HEK293 (cell line): Measurements from ENCODE around the gene ADCY1.

ENCODE experiments used
- CTCF ChIA-PET: fragments of 350-600 bp; formaldehyde crosslinking; extraction: SDS; loops from one replicate; lab custom pipeline; 2021; ENCODE audit warnings: antibody characterized with exemption; lab: Yijun Ruan, JAX
- POLR2A ChIA-PET: fragments of 300-600 bp; formaldehyde crosslinking; extraction: SDS; loops from one replicate; lab custom pipeline; 2020; ENCODE audit warnings: antibody characterized with exemption, inconsistent platforms; lab: Yijun Ruan, JAX
- H3K27ac ChIP-seq: fragments of 200-500 bp; sonication (Bioruptor generic); 2 replicates; pipeline ENCODE4 v1.5.1; 2014; ENCODE audit warnings: low read depth, low read length, control low read depth, inconsistent platforms; ENCODE audit errors: extremely low read depth
- H3K36me3 ChIP-seq, 2 experiments: fragments of 200-500 bp in 1 of 2; sonication (Bioruptor generic) in 1 of 2; 1 replicate in 1 of 2; 2 replicates in 1 of 2; pipeline ENCODE4 v1.5.1; 2014 to 2017; ENCODE audit warnings: inconsistent platforms in 2 of 2, low read length in 2 of 2; ENCODE audit not compliant: control insufficient read depth in 2 of 2, insufficient read depth in 1 of 2
- H3K4me1 ChIP-seq: fragments of 200-500 bp; sonication (Bioruptor generic); 2 replicates; pipeline ENCODE4 v1.5.1; 2014; ENCODE audit warnings: mild to moderate bottlenecking, low read length, inconsistent platforms; ENCODE audit not compliant: control insufficient read depth, insufficient read depth
- H3K4me3 ChIP-seq: 2 replicates; pipeline ENCODE4 v1.5.1; 2011; ENCODE audit warnings: low read depth, mild to moderate bottlenecking, control low read depth, low read length, moderate library complexity
- H3K9me3 ChIP-seq: fragments of 200-500 bp; sonication (Bioruptor generic); 2 replicates; pipeline ENCODE4 v1.5.1; 2014; ENCODE audit warnings: low read depth, low read length, inconsistent platforms; ENCODE audit not compliant: control insufficient read depth, insufficient read depth
- KLF1 ChIP-seq: fragments of 450-650 bp; formaldehyde crosslinking; IDR thresholded peaks from 2 replicates; pipeline ENCODE4 v1.5.1; 2016; ENCODE audit warnings: missing biosample characterization, missing genetic modification characterization
- RBAK ChIP-seq: fragments of 450-650 bp; formaldehyde crosslinking; IDR thresholded peaks from 2 replicates; pipeline ENCODE4 v1.5.1; 2016; ENCODE audit warnings: missing biosample characterization, missing genetic modification characterization
- SCRT2 ChIP-seq: fragments of 450-650 bp; formaldehyde crosslinking; IDR thresholded peaks from 2 replicates; pipeline ENCODE4 v1.5.1; 2016; ENCODE audit warnings: missing biosample characterization, missing genetic modification characterization
- SETDB1 ChIP-seq: IDR thresholded peaks from one replicate; pipeline ENCODE4 v1.6.1; 2017; ENCODE audit warnings: mild to moderate bottlenecking, low read length, moderate library complexity, mixed read lengths; ENCODE audit not compliant: insufficient read length
- ZBTB17 ChIP-seq: fragments of 450-650 bp; formaldehyde crosslinking; IDR thresholded peaks from 2 replicates; pipeline ENCODE4 v1.5.1; 2016; ENCODE audit warnings: missing biosample characterization, missing genetic modification characterization
- ZFP3 ChIP-seq: fragments of 450-650 bp; formaldehyde crosslinking; IDR thresholded peaks from 2 replicates; pipeline ENCODE4 v1.5.1; 2016; ENCODE audit warnings: low read depth, missing biosample characterization, missing genetic modification characterization
- ZIC2 ChIP-seq: fragments of 450-650 bp; formaldehyde crosslinking; IDR thresholded peaks from 2 replicates; pipeline ENCODE4 v1.5.1; 2016; ENCODE audit warnings: missing biosample characterization, missing genetic modification characterization
- ZNF112 ChIP-seq: fragments of 450-650 bp; formaldehyde crosslinking; IDR thresholded peaks from 2 replicates; pipeline ENCODE4 v1.5.0; 2017; ENCODE audit warnings: missing biosample characterization, missing genetic modification characterization
- ZNF18 ChIP-seq: fragments of 450-650 bp; formaldehyde crosslinking; IDR thresholded peaks from 2 replicates; pipeline ENCODE4 v1.5.1; 2016; ENCODE audit warnings: missing biosample characterization, missing genetic modification characterization
- ZNF211 ChIP-seq: fragments of 450-650 bp; formaldehyde crosslinking; IDR thresholded peaks from 2 replicates; pipeline ENCODE4 v1.5.1; 2016; ENCODE audit warnings: low read depth, missing biosample characterization, missing genetic modification characterization
- ZNF221 ChIP-seq: fragments of 450-650 bp; formaldehyde crosslinking; IDR thresholded peaks from 2 replicates; pipeline ENCODE4 v1.5.1; 2017; ENCODE audit warnings: missing biosample characterization, missing genetic modification characterization, borderline replicate concordance
- ZNF23 ChIP-seq: fragments of 450-650 bp; formaldehyde crosslinking; IDR thresholded peaks from 2 replicates; pipeline ENCODE4 v1.5.1; 2016; ENCODE audit warnings: missing biosample characterization, missing genetic modification characterization, borderline replicate concordance
- ZNF366 ChIP-seq: fragments of 450-650 bp; formaldehyde crosslinking; conservative IDR thresholded peaks from 2 replicates; pipeline ENCODE4 v1.5.1; 2016; ENCODE audit warnings: missing biosample characterization, missing genetic modification characterization
- ZNF391 ChIP-seq: fragments of 450-650 bp; formaldehyde crosslinking; IDR thresholded peaks from 2 replicates; pipeline ENCODE4 v1.5.1; 2016; ENCODE audit warnings: low read depth, missing biosample characterization, missing genetic modification characterization, borderline replicate concordance
- ZNF473 ChIP-seq: fragments of 450-650 bp; formaldehyde crosslinking; IDR thresholded peaks from 2 replicates; pipeline ENCODE4 v1.5.1; 2017; ENCODE audit warnings: missing biosample characterization, missing genetic modification characterization
- ZNF48 ChIP-seq: fragments of 450-650 bp; formaldehyde crosslinking; IDR thresholded peaks from 2 replicates; pipeline ENCODE4 v1.5.1; 2016; ENCODE audit warnings: missing biosample characterization, missing genetic modification characterization
- ZNF514 ChIP-seq: fragments of 450-650 bp; formaldehyde crosslinking; IDR thresholded peaks from 2 replicates; pipeline ENCODE4 v1.5.1; 2016; ENCODE audit warnings: missing biosample characterization, missing genetic modification characterization
- ZNF544 ChIP-seq: fragments of 450-650 bp; formaldehyde crosslinking; IDR thresholded peaks from 2 replicates; pipeline ENCODE4 v1.5.0; 2017; ENCODE audit warnings: missing biosample characterization, missing genetic modification characterization
- ZNF621 ChIP-seq: fragments of 450-650 bp; formaldehyde crosslinking; IDR thresholded peaks from 2 replicates; pipeline ENCODE4 v1.5.1; 2017; ENCODE audit warnings: missing biosample characterization, missing genetic modification characterization
- ZNF76 ChIP-seq: fragments of 450-650 bp; formaldehyde crosslinking; IDR thresholded peaks from 2 replicates; pipeline ENCODE4; 2016; ENCODE audit warnings: low read depth, missing biosample characterization, missing genetic modification characterization, borderline replicate concordance
- ZSCAN16 ChIP-seq: fragments of 450-650 bp; formaldehyde crosslinking; IDR thresholded peaks from 2 replicates; pipeline ENCODE4 v1.5.1; 2016; ENCODE audit warnings: missing biosample characterization, missing genetic modification characterization
- ZSCAN5A ChIP-seq: fragments of 450-650 bp; formaldehyde crosslinking; IDR thresholded peaks from 2 replicates; pipeline ENCODE4 v1.5.1; 2016; ENCODE audit warnings: missing biosample characterization, missing genetic modification characterization
- TF ChIP-seq, protein P1 (sequence below): fragments of 450-650 bp; formaldehyde crosslinking; IDR thresholded peaks from 2 replicates; pipeline ENCODE4 v1.5.0; 2017; ENCODE audit warnings: missing biosample characterization, missing genetic modification characterization, borderline replicate concordance
- TF ChIP-seq, protein P2 (sequence below): fragments of 450-650 bp; formaldehyde crosslinking; IDR thresholded peaks from 2 replicates; pipeline ENCODE4 v1.5.1; 2016; ENCODE audit warnings: missing biosample characterization, missing genetic modification characterization
- TF ChIP-seq, protein P3 (sequence below): fragments of 450-650 bp; formaldehyde crosslinking; IDR thresholded peaks from 2 replicates; pipeline ENCODE4 v1.5.1; 2017; ENCODE audit warnings: missing biosample characterization, missing genetic modification characterization
- TF ChIP-seq, protein P4 (sequence below): fragments of 450-650 bp; formaldehyde crosslinking; IDR thresholded peaks from 2 replicates; pipeline ENCODE4 v1.5.1; 2016; ENCODE audit warnings: missing biosample characterization, missing genetic modification characterization

The ADCY1 gene

GRCh38 chr7:45682358-45682735 is 108.2 kb downstream of the ADCY1 start:
- TF ChIP-seq ZNF514 (tag by site-specific recombination) (no peak), SETDB1 (no peak), ZNF221 (tag by site-specific recombination) (no peak), ZNF391 (tag by site-specific recombination) (no peak), ZNF23 (tag by site-specific recombination) (no peak), ZNF473 (tag by site-specific recombination) (no peak), ZBTB17 (tag by site-specific recombination) (no peak), ZSCAN5A (no peak), ZNF544 (tag by site-specific recombination) (no peak), ZSCAN16 (no peak), ZNF112 (tag by site-specific recombination) (no peak), SCRT2 (no peak)
- TF ChIP-seq, protein P1, sequence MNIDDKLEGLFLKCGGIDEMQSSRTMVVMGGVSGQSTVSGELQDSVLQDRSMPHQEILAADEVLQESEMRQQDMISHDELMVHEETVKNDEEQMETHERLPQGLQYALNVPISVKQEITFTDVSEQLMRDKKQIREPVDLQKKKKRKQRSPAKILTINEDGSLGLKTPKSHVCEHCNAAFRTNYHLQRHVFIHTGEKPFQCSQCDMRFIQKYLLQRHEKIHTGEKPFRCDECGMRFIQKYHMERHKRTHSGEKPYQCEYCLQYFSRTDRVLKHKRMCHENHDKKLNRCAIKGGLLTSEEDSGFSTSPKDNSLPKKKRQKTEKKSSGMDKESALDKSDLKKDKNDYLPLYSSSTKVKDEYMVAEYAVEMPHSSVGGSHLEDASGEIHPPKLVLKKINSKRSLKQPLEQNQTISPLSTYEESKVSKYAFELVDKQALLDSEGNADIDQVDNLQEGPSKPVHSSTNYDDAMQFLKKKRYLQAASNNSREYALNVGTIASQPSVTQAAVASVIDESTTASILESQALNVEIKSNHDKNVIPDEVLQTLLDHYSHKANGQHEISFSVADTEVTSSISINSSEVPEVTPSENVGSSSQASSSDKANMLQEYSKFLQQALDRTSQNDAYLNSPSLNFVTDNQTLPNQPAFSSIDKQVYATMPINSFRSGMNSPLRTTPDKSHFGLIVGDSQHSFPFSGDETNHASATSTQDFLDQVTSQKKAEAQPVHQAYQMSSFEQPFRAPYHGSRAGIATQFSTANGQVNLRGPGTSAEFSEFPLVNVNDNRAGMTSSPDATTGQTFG, result no peak
- TF ChIP-seq, protein P2, sequence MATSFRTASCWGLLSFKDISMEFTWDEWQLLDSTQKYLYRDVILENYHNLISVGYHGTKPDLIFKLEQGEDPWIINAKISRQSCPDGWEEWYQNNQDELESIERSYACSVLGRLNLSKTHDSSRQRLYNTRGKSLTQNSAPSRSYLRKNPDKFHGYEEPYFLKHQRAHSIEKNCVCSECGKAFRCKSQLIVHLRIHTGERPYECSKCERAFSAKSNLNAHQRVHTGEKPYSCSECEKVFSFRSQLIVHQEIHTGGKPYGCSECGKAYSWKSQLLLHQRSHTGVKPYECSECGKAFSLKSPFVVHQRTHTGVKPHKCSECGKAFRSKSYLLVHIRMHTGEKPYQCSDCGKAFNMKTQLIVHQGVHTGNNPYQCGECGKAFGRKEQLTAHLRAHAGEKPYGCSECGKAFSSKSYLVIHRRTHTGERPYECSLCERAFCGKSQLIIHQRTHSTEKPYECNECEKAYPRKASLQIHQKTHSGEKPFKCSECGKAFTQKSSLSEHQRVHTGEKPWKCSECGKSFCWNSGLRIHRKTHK, result no peak
- TF ChIP-seq, protein P3, sequence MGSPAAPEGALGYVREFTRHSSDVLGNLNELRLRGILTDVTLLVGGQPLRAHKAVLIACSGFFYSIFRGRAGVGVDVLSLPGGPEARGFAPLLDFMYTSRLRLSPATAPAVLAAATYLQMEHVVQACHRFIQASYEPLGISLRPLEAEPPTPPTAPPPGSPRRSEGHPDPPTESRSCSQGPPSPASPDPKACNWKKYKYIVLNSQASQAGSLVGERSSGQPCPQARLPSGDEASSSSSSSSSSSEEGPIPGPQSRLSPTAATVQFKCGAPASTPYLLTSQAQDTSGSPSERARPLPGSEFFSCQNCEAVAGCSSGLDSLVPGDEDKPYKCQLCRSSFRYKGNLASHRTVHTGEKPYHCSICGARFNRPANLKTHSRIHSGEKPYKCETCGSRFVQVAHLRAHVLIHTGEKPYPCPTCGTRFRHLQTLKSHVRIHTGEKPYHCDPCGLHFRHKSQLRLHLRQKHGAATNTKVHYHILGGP (tag by site-specific recombination), result no peak
- TF ChIP-seq, all 188 proteins: peak for 0
- Histone ChIP-seq H3K27ac (no peak overlapping the region), H3K4me3 (no peak overlapping the region), H3K36me3 (peaks cover 4 to 10% of the 10 kb centered on the region in 2 experiments; a peak in 2 of 3 replicates), H3K4me1 (no peaks in the 10 kb centered on the region), H3K9me3 (no peaks in the 10 kb centered on the region)
- ChIA-PET POLR2A (no interaction called here), CTCF (no interaction called here)

DNA sequence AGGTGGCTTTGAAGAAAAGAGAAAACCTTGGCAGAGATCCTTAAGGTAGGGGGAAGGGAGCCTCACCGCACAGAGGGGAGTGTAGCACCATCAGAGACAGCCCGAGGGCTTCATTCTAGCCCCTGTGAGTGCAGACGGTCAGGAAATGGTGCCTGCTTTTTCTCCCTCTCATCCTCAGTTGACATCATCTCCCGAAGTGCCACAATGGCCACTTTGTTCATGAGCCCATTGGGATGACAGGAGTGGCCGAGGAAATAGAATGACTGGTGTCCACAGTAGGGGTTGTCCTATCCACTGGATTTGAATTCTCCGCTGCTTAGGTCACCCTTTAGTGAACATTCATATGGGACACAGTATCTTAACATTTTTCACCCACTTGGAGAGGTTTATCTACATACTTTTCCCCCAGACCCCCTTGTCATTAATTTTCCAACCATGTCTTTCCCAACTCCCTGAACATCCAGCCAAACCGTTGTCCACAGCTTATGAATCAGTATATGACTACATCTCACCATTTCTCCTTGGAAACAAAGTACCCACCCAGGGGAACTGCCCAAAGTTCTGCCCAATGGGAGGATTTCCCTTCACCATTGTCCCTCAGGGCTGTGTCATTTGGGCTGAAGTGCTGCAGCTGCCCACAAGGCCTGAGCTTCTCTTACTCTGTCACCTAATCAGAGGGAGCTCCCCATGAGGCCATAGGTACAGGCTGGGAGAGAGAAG is 108.8 kb downstream of the ADCY1 start:
- CTCF ChIA-PET, result no interaction called here
- no peaks in the 10 kb centered on the region for H3K9me3 ChIP-seq
- H3K27ac ChIP-seq, result no peak overlapping the region
- no peak overlapping the region for H3K4me3 ChIP-seq
- POLR2A ChIA-PET, result no interaction called here
- H3K36me3 ChIP-seq, result peaks cover 4 to 8% of the 10 kb centered on the region in 2 experiments; a peak in 2 of 3 replicates
- no peaks in the 10 kb centered on the region for H3K4me1 ChIP-seq
- TF ChIP-seq ZFP3 (tag by site-specific recombination), result no peak
- TF ChIP-seq, protein P4, sequence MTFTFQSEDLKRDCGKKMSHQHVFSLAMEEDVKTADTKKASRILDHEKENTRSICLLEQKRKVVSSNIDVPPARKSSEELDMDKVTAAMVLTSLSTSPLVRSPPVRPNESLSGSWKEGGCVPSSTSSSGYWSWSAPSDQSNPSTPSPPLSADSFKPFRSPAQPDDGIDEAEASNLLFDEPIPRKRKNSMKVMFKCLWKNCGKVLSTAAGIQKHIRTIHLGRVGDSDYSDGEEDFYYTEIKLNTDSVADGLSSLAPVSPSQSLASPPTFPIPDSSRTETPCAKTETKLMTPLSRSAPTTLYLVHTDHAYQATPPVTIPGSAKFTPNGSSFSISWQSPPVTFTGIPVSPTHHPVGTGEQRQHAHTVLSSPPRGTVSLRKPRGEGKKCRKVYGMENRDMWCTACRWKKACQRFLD (tag by site-specific recombination), result no peak
- TF ChIP-seq ZIC2 (tag by site-specific recombination), result no peak
- TF ChIP-seq KLF1 (tag by site-specific recombination), result no peak
- TF ChIP-seq ZNF366 (tag by site-specific recombination), result no peak
- TF ChIP-seq ZNF76, result no peak
- TF ChIP-seq ZNF48 (tag by site-specific recombination), result no peak
- TF ChIP-seq ZNF211 (tag by site-specific recombination), result no peak
- no peak for TF ChIP-seq ZNF221 (tag by site-specific recombination)
- TF ChIP-seq RBAK (tag by site-specific recombination), result no peak
- no peak for TF ChIP-seq ZNF544 (tag by site-specific recombination)
- TF ChIP-seq ZNF18 (tag by site-specific recombination), result no peak
- no peak for TF ChIP-seq ZNF621 (tag by site-specific recombination)
- no peak for TF ChIP-seq ZNF473 (tag by site-specific recombination)
